Activated CD4-positive, alpha-beta T cell treated with anti-CD3 and anti-CD28 coated beads for 24 hours (primary cell): ENCODE results near the gene CMTR2.

Experiments used
- DNase-seq, 2 donors: peaks; one replicate each; pipeline ENCODE4 v3.0.0-alpha.2; 2020; ENCODE audit warnings: low read depth in 2 of 2

Gene CMTR2

DNA sequence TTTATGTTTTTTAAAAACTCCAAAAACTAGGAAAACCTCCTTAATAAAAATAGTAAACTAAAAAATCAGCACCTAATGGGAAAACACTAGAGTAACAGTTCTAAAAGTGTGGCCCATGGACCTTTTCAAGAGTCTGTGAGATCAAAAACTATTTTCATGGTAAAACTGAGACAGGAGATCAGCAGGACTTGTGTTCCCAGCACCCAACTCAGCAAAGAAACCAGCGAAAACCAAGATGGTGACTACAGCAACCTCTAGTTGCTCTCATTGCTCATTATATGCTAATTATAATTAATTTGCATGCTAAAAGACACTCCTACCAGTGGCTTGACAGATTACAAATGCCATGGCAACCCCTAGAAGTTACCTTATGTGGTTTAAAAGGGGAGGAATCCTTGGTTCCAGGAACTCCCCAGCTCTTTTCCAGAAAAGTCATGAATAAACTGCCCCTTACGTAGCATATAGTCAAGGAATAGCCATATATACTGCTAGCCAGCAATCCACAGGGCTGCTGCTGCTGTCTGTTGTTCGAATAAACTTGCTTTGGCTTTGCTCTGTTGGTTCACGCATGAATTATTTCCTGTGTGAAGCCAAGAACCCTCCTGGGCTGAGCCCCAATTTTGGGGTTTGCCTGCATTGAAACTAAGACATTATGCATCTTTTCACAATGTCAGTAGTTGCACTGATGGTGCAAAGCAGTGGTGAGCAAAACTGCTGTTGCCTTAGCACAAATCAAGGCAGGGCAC is 12.4 kb downstream of the CMTR2 start:
- DNase-seq: no peak

DNA sequence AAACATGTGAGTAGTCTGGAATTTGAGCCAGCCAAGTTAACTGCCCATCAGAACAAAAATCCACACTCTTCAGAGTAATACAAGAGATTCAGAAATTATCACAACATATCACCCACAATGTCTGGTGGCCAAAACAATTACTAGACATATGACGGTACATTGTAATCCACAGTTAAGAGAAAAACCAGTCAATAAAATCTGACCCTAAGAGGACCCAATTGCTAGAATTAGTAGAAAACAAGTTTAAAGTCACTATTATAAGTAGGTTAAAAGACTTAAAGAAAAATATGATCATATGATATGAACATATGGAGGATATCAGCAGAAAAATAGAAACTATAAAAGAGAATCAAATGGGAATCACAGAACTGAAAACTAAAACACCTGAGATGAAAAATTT is 15.8 kb downstream of the CMTR2 start:
- no peak for DNase-seq

DNA sequence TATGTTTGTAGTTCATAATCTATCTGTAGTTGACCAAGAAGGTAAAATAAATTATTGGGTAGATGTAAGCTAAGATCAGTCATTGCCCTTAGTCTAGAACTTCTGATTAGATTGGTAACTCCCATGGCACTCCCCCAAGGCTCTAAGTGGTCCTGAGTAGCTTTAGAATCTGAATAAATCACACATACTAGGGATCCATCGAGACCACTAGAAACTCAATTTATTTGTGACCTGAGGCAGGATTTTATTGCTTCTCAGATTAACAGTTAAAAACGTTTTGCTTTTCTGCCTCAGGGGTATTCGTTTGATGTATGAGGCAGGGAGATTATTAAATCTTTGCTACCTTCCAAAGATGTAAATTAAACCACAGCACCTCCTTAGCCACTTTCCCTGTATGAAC is 24.9 kb downstream of the CMTR2 start:
- no peak for DNase-seq

DNA sequence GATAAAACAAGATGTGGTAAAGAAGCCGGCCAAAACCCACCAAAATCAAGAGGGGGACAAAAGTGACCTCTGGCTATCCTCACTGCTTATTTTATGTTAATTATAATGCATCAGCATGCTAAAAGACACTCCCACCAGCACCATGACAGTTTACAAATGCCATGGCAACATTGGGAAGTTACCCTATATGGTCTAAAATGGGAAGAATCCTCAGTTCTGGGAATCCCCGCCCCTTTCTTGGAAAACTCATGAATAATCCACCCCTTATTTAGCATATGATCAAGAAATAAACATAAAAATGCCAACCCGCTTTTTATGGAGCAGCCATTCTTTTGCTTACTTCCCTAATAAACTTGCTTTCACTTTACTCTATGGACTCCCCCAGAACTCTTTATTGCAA is 25.6 kb downstream of the CMTR2 start:
- no peak for DNase-seq

DNA sequence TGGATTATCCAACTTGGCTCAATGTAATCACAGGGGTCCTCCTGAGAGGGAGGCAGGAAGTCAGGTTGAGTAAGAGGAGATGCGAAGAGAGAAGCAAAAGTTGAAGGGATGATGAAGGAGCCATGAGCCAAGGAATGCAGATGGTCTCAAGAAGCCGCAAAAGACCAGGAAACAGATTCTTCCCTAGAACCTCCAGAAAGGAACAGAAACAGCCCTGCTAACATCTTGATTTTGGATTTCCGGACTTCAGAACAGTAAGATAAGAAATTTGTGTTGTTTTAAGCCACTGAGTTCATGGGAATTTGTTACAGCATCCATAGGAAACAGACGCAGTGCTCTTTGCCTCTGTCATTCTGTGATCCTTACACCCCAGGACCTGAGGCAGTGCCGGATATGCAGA is 26.8 kb downstream of the CMTR2 start:
- DNase-seq: no peak

DNA sequence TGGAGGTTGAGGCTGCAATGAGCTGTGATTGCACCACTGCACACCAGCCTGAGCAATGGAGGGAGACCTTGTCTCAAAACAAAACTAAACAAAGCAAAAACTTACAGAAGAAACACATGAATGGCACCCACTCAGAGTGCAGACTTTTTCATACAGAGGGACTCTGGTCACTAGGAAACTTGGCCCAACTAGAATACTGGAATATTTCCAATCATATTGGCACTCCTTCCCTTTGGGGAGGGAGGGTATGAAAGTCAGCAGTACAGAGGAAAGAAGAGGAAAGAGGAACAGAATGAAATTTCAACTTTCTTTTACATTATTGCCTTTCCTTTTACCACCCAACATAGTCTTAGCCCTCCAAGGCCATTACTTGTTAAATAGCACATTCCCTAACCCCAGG is 28.2 kb downstream of the CMTR2 start:
- DNase-seq: no peak

DNA sequence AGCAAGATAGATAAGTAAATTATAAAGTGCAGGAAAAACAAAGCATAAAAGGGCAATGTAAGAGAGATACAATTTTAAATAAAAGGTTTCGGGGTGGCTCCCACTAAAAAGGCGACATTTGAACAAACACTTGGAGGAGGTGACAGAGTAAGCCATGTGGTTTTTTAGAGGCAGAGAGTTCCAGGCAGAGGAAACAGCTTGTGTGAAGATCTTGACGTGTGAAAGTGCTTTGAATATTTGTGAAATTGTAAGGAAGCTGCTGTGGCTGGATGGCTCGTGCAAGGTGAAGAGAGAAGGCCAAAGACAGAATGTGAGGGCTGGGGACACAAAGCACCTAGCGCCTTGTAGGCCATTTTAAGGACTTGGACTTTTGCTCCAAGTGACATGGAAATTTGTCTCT is 30.1 kb downstream of the CMTR2 start:
- no peak for DNase-seq

DNA sequence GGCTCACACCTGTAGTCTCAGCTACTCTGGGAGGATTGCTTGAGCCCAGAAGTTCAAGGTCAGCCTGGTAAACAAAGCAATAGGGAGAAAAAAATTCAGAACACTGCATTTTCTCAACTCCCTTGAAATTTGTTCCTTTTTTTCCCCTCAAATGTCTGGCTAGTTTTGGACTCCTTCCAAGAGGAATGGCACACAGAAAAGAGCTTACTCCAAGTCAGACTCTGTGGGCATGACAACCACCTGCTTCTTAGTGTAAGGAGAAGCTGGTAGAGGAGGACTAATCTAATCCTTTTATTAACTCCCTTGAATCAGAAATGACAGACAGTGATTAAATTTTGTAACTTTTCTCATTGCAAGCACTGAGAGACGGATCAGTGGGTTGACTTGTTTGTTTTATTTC is 30.8 kb downstream of the CMTR2 start:
- DNase-seq: no peak

DNA sequence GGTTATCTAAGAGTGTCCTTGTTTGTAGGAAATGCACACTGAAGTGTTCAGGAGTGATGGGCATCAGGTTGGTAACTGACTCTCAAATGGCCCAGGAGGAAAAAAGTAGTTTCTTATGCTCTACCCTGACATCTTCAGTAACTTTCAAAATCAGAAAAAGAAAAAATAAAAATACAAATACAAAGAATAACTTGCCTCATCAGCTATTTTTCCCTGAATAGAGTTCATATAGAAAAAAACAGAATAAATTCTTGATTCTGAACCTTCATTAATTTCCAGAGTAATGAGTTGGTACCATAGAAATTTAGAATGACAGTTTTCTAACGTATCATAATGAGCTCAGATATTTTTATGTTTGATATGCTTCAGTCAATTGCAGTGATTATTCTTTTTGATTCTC is 31.4 kb downstream of the CMTR2 start:
- DNase-seq: no peak

DNA sequence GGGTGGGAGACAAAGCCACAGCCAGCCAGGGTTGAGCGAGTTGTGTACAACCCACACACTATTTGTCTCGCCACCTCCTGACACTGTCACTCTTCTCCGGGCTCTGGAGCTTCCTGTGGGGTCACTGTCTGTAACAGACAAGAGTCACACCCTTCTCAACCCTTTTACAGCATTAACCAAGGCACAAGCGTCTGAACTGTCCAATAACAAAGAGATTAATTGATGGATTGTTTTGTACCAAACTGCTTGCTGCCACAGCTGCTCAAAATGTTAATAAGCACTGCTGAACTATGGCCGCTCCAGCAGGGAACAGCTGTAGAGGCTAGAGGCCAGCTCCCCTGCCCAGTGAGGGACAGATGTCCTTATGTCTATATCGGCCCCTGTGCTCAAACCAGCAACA is 33.5 kb downstream of the CMTR2 start:
- no peak for DNase-seq

DNA sequence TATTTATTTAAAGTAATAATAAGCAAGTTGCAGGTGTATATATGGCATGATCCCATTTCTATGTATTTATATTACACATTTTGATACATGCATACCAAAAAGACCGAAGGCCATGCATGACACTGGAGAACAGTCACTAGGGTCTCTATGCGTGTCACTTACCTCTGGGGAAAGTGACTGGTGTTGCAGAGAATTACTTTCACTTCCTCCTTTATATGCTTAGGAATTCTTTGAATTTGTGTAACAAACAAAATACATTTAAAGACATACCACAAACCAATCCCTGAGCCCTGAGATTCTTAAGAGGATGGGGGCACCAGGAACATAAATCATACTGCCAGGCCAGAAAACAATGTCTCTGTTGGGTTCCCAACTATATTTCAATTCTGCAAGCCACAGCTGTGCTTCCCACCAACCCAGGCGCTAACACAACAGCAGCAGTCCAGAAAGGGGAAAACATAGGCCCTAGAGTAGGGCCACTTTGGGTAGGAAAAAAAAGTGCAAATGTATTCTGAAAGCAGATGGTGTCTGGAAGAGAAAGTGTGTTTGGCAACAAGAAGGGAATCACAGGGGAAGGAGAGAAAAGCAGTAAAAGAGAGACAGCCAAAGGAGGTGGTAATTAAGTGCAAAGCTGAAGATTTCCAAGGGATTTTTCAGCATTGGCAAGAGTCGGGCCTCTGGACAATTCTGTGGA is 34.2 kb downstream of the CMTR2 start:
- DNase-seq: no peak

DNA sequence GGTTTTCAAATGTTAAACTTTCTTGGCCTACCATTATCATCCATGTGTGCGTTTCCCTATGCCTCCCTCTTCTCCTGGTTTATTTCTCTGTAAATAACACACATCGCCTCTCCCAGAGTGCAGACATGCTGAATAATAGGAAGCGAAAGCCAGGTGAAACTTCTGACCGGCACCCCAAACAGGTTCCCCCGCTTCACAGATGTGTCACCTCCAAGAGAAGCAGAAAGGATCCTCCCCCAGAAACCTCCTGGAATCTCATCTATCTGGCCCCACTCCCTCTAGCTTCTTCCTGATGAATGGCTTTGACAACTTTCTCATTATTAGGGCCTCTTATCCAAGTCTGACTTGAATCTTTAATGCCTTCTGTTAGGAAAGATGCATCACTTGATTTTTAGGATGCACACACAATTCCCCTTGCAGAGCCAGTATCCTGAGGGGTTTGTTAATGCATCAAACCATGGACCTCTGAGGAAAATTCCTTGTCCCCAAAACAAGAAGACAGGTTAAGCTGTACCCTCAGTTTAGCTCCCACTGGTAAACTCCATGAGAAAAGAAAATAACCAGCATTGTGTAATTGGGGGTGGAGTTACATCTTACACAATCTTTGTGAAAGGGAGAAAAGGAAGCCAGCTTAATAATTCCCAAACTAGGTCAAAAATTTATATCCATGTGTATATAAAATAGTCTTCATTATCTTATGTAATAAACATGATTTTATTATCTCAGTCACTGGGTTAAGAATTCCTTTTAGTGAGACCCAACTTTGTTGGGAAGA is 38.6 kb downstream of the CMTR2 start:
- DNase-seq: no peak

DNA sequence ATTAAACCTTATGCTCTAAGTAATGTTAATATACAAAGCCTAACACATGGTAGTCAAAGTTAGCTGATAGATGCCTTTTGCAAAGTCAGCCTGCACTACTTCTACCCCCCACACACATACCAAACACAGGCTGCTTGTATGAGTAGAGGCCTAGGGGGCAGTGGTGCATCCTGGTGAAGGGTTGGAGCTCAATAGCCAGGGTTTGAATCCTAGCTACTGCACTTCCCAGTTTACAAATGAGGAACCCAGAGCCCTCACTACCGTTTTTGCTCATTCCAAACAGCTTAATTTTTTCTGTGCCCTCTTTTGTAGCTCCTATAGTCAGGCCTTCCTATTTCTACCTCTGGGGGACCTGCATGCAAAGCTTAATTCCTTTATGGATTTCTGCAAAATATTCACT is 39.8 kb downstream of the CMTR2 start:
- DNase-seq: no peak

DNA sequence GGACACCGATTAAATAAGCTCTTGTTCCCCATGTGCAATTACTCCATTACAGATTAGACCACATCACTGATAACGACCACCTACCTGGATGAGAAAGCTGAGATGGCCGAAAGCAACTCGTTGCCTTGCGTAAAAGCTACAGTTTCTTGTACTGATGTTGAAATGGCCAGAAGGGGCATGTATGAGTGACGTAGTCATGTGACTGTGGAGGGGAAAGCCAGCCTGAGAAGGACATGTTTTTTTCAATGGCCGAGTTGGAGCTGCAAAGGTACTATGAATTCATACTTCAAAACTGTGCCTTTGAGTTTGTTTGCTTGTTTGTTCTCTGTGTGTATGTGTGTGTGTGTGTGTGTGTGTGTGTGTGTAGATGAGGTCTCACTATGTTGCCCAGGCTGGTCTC is 41.7 kb downstream of the CMTR2 start:
- DNase-seq: no peak

DNA sequence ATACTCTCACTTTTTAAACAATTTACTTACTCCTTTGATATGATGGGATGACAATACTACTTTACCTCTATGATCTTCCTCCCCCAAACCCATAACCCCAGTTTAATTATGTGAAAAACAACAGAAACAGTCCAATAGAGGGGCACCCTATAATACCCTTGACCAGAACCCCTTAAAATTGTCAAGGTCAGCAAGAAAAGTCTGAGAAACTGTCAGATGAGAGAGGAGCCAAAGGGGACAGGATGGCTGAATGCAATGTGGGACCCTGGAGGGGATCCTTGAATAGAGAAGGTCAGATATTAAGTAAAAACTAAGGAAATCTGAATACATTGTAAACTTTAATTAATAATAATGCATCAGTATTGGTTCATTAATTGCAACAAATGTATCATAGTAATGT is 42.9 kb downstream of the CMTR2 start:
- DNase-seq: no peak

DNA sequence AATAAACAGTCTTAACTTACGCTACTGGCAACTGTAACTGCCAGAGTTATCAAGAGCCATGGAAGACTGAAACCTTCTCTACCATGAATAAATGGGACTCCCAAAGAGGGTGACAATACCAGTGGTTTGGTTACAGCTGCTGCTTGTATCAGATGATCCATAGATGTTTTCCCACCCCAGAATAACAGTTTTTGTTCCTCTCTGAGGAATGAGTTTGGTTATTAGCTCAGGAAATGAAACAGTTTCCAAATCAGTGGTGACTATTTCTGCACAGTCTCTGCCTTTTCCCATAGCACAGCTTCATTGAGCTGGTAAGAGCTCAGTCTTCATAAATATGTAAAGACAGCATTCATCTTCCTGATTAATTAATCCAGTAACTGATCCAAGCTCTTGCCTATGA is 44.7 kb downstream of the CMTR2 start:
- no peak for DNase-seq

DNA sequence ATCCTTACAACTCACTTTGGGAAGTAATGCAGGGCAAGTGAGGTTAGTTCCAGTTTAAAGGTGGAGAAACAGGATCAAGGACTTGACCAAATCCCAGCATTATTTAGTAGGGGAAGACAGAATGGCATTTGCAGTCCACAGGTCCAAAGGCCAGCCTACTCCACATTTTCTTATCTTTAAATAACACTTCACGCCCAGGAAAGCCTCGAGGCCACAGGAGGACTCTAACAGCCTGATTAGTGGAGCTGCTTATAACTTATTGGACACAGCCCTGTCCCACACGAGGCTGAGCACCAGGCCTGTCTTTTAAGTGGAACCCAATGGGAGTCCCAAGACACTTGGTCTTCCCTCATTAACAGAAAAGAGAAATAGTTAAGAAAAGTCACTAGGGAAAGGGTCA is 46.6 kb downstream of the CMTR2 start:
- DNase-seq: no peak

DNA sequence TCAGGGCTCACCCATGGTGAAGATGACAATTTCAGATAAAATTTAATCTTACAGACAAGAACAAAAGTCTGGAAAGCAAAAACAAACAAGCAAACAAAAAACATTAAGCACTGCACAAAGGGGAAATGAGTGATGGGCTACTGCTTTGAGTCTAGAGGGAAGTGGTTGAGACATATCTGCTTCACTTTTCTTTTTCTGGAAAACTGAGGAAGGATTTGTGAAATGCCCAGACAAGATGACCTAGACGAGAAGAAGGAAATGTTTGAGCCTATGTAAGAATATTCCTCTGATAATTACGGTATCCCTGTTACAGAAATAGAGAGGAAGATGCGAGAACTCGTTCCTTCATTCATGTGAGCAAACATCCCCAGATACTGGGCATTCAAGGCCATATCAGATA is 47.2 kb downstream of the CMTR2 start:
- DNase-seq: no peak
